Measurements from ENCODE around the gene ADGRD1.
"Not testable (repeated sequence)": the region's sequence is repeated elsewhere in the genome, so short reads cannot be mapped to it uniquely, and the experiment has no call there.

The ADGRD1 gene

DNA sequence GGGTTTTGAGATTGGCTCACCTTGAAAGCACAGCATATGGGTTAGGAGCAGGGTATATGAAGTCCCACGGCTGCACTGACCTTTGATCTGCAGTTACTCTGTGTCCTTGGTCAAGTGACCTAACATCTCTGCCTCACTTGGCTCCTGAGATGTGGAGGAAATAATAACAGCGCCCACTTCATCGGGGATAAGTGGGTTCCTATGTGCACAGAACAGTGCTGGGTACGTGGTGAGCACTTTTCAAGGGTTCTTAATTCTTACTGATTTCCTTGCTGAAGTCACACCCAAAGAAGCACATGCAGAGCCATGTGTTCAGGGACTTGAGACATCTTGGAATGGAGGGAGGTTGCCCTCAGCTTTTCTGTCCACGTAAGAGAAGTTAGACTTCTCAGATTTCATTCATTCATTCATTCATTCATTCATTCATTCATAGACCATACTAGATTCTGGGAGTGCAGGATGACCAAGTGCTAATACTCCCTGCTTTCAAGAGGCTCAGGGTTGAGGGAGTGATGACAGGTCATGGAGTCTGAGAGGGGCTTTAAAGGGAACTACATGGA lies 39.4 kb downstream of the ADGRD1 start:
- TF ChIP-seq, protein P1, sequence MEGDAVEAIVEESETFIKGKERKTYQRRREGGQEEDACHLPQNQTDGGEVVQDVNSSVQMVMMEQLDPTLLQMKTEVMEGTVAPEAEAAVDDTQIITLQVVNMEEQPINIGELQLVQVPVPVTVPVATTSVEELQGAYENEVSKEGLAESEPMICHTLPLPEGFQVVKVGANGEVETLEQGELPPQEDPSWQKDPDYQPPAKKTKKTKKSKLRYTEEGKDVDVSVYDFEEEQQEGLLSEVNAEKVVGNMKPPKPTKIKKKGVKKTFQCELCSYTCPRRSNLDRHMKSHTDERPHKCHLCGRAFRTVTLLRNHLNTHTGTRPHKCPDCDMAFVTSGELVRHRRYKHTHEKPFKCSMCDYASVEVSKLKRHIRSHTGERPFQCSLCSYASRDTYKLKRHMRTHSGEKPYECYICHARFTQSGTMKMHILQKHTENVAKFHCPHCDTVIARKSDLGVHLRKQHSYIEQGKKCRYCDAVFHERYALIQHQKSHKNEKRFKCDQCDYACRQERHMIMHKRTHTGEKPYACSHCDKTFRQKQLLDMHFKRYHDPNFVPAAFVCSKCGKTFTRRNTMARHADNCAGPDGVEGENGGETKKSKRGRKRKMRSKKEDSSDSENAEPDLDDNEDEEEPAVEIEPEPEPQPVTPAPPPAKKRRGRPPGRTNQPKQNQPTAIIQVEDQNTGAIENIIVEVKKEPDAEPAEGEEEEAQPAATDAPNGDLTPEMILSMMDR (IDR thresholded peaks at IDR 0.05), result no peak
- no peak for DNase-seq
- peaks cover 13% of the 10 kb centered on the region for H3K9me3 Mint-ChIP-seq
- H3K27ac Mint-ChIP-seq, result no peak overlapping the region
- peaks cover 9% of the 10 kb centered on the region for H3K27me3 Mint-ChIP-seq (ENCODE audit: low read depth, poor library complexity)
- H3K4me1 Mint-ChIP-seq, result peaks cover 22% of the 10 kb centered on the region
- H3K4me3 Mint-ChIP-seq, result no peak overlapping the region
- H3K36me3 Mint-ChIP-seq (ENCODE audit: low read depth), result peaks cover under 1% of the 10 kb centered on the region

DNA sequence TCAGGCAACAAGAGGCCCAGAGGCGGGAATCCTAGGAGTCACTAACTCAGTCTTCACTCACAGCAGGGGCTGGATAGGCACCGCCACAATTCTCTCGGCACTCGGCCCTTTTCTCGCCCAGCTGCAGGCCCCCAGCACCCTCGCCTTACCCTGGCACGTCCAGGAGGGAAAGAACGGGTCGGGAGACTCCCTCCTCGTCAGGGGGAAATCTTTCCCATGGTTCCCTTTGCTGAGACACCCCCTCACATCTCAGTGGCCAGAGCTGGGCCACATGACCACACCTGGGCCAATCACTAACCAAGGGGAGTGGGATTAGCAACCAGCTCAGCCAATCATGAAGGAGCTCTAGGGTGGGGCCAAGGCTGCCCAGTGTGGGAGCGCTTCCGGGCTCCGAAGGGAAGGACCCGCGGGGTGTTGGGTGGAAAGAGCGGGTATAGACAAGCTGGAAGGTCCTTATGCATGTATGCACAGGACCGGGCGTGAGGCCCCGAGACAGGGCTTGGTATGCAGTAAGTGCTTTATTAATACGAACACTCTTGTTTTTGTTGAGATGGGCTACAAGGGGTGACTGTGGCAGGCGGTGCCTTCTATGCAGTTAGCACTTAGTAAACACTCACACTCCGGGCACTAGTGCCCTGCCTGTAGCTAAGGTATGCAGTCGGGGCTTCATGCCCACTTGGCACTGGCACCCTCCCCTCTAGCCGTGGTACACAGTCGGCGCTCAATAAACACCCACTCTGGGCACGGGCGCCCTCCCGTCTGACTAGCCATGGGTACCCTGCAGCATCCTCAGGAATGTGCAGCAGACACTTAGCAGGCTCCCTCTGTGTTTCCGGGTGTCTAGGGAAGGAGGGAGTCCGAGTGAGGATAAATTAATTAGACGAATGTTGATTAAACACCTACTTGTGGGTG lies 40.3 kb downstream of the ADGRD1 start:
- no peak for DNase-seq
- H3K27me3 Mint-ChIP-seq (ENCODE audit: low read depth, poor library complexity), result peaks cover 7% of the 10 kb centered on the region
- peaks cover 10% of the 10 kb centered on the region for H3K36me3 Mint-ChIP-seq (ENCODE audit: low read depth)
- H3K9me3 Mint-ChIP-seq, result peaks cover 22% of the 10 kb centered on the region
- TF ChIP-seq, protein P1 (IDR thresholded peaks at IDR 0.05), result no peak
- no peak overlapping the region for H3K4me3 Mint-ChIP-seq
- H3K27ac Mint-ChIP-seq, result no peak overlapping the region
- peaks cover 23% of the 10 kb centered on the region for H3K4me1 Mint-ChIP-seq

DNA sequence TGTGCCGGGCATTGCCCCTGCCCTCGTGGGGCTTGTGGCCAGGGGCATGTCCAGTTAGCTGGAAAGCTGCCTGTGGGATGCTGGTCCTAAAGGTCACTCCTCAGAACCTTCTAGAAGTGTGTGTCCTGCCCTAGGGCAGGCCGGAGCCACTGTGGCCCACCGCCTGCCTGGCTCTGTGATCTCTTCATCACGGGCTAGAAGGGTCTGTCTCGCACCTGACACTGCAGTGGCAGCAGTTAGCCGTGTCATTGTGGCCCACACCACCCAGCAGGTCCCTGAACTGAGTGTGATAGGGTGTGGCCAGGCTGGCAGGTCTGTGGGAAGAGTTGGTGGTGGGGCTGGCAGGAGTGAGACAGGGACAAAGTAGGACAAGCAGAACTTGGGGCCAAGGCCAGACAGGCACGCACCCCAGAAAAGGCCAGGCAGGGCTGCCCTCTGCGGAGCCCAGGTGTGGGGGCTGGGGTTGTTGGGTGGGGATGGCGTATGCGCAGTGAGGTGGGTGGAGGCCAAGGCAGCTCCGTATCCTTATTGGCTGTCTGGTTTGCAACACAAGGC lies 41.2 kb downstream of the ADGRD1 start:
- TF ChIP-seq, protein P1 (IDR thresholded peaks at IDR 0.05), result no peak
- Mint-ChIP-seq H3K4me3 (no peak overlapping the region), H3K27ac (no peak overlapping the region), H3K9me3 (peaks cover 31% of the 10 kb centered on the region), H3K27me3 (ENCODE audit: low read depth, poor library complexity) (peaks cover 7% of the 10 kb centered on the region), H3K4me1 (peaks cover 20% of the 10 kb centered on the region), H3K36me3 (ENCODE audit: low read depth) (peaks cover 19% of the 10 kb centered on the region)
- no peak for DNase-seq

DNA sequence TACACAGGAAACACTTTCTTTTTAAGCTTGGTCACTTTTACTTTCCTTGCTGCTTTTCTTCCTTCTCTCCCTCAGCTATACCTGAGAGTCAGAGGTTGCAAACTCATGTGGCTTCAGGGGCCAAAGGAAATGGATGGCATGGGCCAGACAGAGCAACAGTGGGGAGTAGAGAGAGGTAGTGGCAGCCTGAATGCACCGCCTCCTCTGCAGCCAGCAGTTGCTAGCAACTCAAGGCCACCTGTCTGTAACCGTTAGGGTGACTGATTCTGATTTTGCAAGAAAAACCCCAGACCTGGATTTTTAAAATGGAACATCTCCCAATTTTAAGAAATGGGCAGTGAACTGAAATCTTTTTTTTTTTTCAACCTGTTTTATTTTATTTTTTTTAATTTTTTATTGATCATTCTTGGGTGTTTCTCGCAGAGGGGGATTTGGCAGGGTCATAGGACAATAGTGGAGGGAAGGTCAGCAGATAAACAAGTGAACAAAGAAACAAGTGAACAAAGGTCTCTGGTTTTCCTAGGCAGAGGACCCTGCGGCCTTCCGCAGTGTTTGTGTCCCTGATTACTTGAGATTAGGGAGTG lies 41.8 kb downstream of the ADGRD1 start:
- Mint-ChIP-seq H3K4me1 (peaks cover 14% of the 10 kb centered on the region), H3K27me3 (ENCODE audit: low read depth, poor library complexity) (peaks cover 11% of the 10 kb centered on the region), H3K9me3 (peaks cover 36% of the 10 kb centered on the region), H3K36me3 (ENCODE audit: low read depth) (peaks cover 24% of the 10 kb centered on the region)
- H3K4me3 Mint-ChIP-seq, H3K27ac Mint-ChIP-seq, DNase-seq: not testable (repeated sequence)

DNA sequence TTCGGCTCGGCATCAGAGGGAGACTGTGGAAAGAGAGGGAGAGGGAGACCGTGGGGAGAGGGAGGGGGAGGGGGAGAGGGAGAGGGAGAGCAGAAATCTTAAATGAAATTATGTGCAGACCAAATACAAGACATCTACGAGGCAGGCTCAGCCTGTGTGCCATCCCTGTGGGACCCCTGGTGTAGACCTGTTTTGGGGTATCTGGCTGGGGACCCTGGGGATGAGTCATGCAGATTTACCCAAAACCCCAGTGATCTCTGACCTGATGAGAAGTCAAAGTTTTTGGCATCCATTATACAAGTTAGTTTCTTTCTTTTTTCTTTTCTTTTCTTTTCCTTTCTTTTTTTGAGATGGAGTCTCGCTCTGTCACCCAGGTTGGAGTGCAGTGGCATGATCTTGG lies 44.4 kb downstream of the ADGRD1 start:
- H3K36me3 Mint-ChIP-seq (ENCODE audit: low read depth), result peaks cover 24% of the 10 kb centered on the region
- no peak overlapping the region for H3K27ac Mint-ChIP-seq
- H3K27me3 Mint-ChIP-seq (ENCODE audit: low read depth, poor library complexity), result peaks cover 11% of the 10 kb centered on the region
- TF ChIP-seq, protein P1 (IDR thresholded peaks at IDR 0.05), result no peak
- peaks cover 36% of the 10 kb centered on the region for H3K9me3 Mint-ChIP-seq
- H3K4me1 Mint-ChIP-seq, result peaks cover 16% of the 10 kb centered on the region
- H3K4me3 Mint-ChIP-seq, result no peak overlapping the region
- no peak for DNase-seq

DNA sequence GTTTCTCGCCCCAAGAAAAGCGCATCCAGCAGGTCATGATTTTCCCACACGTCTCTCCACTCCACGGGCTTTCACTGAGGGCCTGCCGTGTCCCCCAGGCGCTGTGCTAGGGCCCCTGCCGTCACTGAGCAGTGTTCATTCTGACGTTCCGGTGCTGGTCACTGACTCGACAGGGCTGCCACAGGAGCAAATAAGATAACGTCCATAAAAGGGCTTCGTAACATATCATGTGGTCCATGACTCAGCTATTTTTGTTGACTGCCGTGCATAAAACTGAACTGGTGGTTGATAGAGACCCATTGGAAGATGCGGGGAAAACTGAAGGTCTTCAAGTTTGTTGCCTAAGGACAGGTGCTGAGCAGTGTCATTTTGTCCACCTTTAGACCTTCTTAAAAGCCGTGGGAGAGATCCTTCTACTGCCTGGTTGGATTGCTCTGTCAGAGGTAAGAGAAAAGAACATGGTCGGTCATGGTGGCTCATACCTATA lies 46.3 kb downstream of the ADGRD1 start:
- no peak overlapping the region for H3K4me3 Mint-ChIP-seq
- peaks cover 28% of the 10 kb centered on the region for H3K4me1 Mint-ChIP-seq
- peaks cover 31% of the 10 kb centered on the region for H3K9me3 Mint-ChIP-seq
- peaks cover 8% of the 10 kb centered on the region for H3K27me3 Mint-ChIP-seq (ENCODE audit: low read depth, poor library complexity)
- TF ChIP-seq, protein P1 (IDR thresholded peaks at IDR 0.05), result no peak
- DNase-seq, result no peak
- no peak overlapping the region for H3K27ac Mint-ChIP-seq
- H3K36me3 Mint-ChIP-seq (ENCODE audit: low read depth), result peaks cover 24% of the 10 kb centered on the region

Measured in nephron progenitor cell (in vitro differentiated cells).